CD4-positive, alpha-beta T cell treated with Interleukin-10 for 1 hour (primary cell): Measurements from ENCODE around the gene BRD1.

Source experiments
- DNase-seq: peaks from one replicate; pipeline ENCODE4 v3.0.0-alpha.2; 2020

BRD1 gene

GRCh38 chr22:49724893-49725489 is 102.7 kb downstream of the BRD1 start:
- DNase-seq, result peak; percentile 69

GRCh38 chr22:49724030-49724892 is 103.4 kb downstream of the BRD1 start:
- peak; percentile 38 for DNase-seq

DNA sequence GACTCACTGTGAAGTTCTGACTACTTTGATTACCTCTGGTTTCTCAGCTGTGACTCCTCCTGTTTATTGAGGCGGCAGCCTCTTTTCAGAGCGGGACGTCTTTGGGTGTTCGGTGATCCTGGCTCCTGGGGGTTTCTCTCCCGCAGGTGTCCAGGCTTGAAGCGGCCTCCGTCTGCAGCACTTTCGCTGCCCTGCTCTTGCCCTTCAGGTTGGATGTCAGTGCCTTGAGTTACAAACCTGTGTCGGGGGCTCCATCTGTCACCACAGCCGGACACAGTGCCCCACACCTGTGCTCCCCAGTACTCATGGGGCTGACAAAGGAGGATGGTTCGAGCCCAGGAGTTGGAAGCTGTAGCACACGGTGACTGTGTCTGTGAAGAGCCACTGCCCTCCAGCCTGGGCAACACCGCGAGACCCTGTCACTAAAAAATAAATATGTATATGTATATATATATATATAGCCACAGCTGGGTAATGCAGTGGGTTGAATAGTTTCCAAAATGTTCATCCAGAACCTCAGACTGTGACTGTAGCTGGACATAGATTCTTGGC is 104.1 kb downstream of the BRD1 start:
- no peak for DNase-seq
